ENCODE measurements around the gene INSIG1.

Gene INSIG1

GRCh38 chr7:155255071-155255470 is 42.6 kb upstream of the INSIG1 start:
- no peak for DNase-seq (ENCODE audit: extremely low read depth, low read depth)
- no peak for TF ChIP-seq CTCF (IDR thresholded peaks at IDR 0.05; ENCODE audit: low read depth, low read length, missing control alignments)
- H3K4me3 ChIP-seq (replicated peaks; ENCODE audit: low read depth, low read length), result no peak overlapping the region

GRCh38 chr7:155255621-155256020 is 42.1 kb upstream of the INSIG1 start:
- H3K4me3 ChIP-seq (replicated peaks; ENCODE audit: low read depth, low read length), result no peak overlapping the region
- no peak for DNase-seq (ENCODE audit: extremely low read depth, low read depth)
- TF ChIP-seq CTCF (IDR thresholded peaks at IDR 0.05; ENCODE audit: low read depth, low read length, missing control alignments), result no peak

GRCh38 chr7:155256081-155256760 is 41.5 kb upstream of the INSIG1 start:
- DNase-seq (ENCODE audit: extremely low read depth, low read depth), result no peak
- H3K4me3 ChIP-seq (replicated peaks; ENCODE audit: low read depth, low read length), result no peak overlapping the region
- TF ChIP-seq CTCF (IDR thresholded peaks at IDR 0.05; ENCODE audit: low read depth, low read length, missing control alignments), result no peak

GRCh38 chr7:155256761-155257481 is 40.8 kb upstream of the INSIG1 start:
- H3K4me3 ChIP-seq (replicated peaks; ENCODE audit: low read depth, low read length), result no peak overlapping the region
- no peak for TF ChIP-seq CTCF (IDR thresholded peaks at IDR 0.05; ENCODE audit: low read depth, low read length, missing control alignments)
- peak; percentile 16 for DNase-seq (ENCODE audit: extremely low read depth, low read depth)

GRCh38 chr7:155257482-155258225 is 40.0 kb upstream of the INSIG1 start:
- no peak for DNase-seq (ENCODE audit: extremely low read depth, low read depth)
- H3K4me3 ChIP-seq (replicated peaks; ENCODE audit: low read depth, low read length), result no peak overlapping the region
- TF ChIP-seq CTCF (IDR thresholded peaks at IDR 0.05; ENCODE audit: low read depth, low read length, missing control alignments), result no peak

GRCh38 chr7:155258226-155258560 is 39.5 kb upstream of the INSIG1 start:
- DNase-seq (ENCODE audit: extremely low read depth, low read depth), result peak; percentile 46
- H3K4me3 ChIP-seq (replicated peaks; ENCODE audit: low read depth, low read length), result no peak overlapping the region
- TF ChIP-seq CTCF (IDR thresholded peaks at IDR 0.05; ENCODE audit: low read depth, low read length, missing control alignments), result no peak
